ENCODE data around the gene TRAF3.

TRAF3 gene

DNA sequence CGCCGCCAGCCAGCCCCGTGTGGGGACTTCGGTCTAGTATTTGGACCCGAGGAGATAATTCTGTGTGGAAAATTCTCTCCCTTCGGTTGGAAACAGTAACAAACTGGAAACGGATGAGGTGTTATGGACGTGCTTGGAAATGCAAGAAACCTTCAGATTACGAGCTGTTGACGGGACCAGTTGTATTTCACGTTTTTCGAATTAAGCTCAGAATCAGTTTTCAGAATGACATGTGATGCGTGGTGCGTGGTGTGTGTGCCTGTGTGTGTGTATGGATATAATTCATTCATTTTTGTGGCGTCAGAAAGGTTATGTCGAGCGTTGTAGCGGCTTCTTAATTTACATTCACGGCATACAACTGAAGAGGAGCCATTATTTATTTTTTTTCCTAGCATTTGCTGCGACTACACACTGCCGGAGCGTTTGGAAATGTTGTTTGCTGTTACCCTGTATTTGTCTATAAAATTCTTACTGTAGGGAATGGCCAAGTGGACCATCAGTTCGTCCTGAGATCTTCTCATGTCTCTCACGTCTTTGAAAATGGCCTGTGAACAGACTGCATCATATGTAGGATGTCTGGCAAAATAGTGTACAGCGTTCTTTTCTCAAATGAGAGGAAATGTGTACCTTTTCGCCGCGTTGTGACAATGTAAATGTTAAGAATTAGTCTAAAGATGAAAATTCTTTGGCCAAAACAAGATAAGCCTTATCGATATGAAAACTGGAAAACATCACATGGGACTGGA is 1.3 kb downstream of the TRAF3 start:
- DNase-seq (ENCODE audit: low read depth in 2 of 2) = no peak

- DNase-seq (ENCODE audit: low read depth in 2 of 2) = no peak
Observed at GRCh38 chr14:102779084-102779462, 1.8 kb downstream of the TRAF3 start.

DNA sequence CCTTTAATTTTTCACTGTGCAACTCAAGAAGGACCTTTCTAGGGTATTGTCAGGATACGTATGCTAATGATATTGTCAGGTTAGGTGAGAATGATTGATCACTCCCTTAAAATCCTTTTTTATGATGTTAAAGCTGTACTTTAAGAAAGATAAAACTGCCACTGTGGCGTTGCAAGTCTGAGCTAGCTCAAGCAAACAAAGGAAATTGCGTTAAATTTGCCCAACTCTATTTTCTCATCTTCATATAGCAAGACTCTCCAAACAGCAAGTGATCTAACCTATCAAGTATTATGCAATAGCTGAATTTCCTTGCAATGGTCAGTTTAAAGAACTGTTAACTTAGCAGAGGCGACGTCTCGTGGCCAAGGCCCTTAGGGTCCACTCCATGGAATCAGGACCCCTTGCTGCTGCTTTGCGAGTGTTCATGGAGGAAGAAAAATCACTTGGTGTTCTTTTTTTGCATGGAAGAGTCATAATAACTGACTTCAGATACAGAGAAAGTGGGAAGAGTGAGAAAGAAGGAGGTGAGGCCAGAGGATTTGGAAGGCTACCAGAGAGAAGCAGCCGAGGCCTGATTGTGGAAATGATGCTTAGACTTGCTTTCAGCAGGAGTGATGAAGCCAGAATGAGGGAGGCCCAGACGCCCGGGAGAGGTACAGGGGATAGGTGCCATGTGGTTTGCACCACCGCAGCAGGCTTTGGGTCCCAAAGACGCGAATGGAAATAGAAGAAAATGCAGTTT is 2.5 kb downstream of the TRAF3 start:
- DNase-seq (ENCODE audit: low read depth in 2 of 2) = no peak

DNA sequence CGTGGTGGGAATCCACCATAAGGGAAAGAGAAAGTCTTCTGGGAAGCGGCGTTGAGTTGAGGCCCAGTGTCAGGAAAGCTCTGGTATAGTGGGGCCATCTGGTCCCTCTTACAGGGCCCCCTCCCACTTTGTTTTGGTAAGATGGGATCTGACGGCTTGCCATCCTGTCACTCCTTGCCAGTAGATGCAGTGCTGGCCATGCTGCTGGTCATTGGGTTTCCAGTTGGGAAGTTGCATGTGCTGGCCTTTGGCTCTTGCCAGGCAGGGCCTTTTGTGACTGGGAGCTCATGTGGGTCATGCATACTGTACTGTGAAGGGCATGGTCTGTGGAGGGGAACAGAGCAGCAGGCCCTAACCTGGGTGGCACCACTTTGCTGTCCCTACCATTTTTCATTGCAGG is 3.8 kb downstream of the TRAF3 start:
- no peak for DNase-seq (ENCODE audit: low read depth in 2 of 2)

DNA sequence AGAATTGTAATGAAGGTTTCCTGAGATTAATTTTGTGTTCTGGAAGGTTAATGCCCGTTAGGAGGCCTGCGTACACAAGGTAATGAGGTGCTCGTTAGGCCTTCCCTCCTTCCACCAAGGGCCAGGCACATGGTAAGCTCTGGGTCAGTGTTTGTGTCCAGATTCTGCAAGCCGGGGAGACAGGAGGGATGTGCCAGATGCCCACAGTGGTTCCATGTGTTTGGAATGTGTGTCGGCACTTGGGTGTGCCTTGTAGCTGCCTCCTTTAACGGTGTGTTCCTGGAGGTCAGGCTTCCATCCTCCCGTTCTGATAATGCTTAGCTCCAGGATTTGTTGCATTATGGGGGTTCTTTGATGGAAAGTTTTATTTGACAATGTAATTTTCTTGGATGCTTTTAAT is 5.7 kb downstream of the TRAF3 start:
- DNase-seq (ENCODE audit: low read depth in 2 of 2) = no peak

DNA sequence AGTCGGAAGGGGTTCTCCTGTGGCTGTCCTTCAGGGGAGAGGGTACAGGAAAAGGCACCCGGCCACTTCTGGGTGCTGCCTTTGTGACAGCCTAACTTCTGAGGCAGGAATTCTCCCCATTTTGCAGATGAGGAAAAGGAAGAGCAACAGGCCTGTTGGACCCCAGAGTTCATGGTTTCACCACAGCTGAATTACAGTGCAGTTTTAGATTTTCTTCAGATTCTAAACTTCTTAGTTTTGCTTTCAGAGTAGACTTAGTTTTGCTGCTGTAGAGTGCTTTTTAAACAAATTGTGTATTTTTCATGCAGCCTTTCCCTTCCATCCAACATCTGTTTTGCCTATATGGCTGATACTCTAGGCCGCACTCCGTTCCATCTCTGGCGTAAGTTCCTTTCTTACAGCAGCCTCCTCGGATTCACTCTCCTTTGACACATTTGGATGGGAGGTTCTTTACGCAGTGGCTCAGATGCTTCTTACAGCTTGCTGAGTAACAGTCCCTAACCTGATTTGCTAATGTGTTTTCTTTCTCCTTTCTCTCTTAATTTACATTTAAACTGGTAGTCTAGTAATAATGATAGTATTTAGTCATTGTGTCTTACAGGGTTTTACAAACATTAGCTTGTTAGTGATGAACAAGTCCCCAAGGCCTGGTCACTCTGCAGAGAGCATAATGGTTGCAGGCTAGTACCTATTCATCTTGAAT is 7.8 kb downstream of the TRAF3 start:
- no peak for DNase-seq (ENCODE audit: low read depth in 2 of 2)

DNA sequence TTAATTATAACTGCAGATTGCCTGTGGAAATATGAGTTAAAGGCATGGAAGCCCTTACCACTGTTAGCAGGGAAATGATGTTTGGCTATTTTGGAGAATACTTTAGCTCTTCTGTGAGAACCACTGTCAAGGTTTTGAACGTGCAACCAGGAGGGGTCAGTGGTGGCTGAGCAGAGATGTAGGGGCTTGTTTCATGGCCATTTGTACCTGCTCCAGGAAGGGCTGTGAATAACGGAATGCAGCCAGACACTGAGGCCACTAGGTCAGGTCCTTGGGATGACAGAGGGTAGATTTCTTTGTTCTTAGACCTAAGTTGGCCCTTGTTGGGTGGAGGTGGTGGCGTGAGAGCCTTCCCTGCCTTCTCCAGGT is 8.3 kb downstream of the TRAF3 start:
- no peak for DNase-seq (ENCODE audit: low read depth in 2 of 2)

- no peak for DNase-seq (ENCODE audit: low read depth in 2 of 2)
Observed at GRCh38 chr14:102786768-102787167, 9.5 kb downstream of the TRAF3 start.

DNA sequence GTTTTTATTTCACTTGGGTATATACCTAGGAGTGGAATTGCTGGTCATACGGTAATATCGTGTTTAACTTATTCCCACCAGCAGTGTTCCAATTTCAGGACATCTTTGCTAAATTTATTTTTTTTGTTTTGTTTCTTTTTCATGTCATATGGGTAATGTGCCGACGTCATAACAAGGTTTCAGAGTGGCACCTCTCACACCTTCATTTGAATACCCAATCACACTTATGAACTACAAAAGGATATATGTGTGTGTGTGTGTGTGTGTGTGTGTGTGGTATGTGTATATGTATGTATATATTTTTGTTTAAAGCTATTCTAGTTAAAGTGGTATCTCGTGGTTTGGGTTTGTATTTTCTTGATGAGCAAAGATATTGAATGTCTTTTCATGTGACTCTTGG is 12.1 kb downstream of the TRAF3 start:
- no peak for DNase-seq (ENCODE audit: low read depth in 2 of 2)

- DNase-seq (ENCODE audit: low read depth in 2 of 2) = no peak
Observed at GRCh38 chr14:102793531-102794328, 16.5 kb downstream of the TRAF3 start.

DNA sequence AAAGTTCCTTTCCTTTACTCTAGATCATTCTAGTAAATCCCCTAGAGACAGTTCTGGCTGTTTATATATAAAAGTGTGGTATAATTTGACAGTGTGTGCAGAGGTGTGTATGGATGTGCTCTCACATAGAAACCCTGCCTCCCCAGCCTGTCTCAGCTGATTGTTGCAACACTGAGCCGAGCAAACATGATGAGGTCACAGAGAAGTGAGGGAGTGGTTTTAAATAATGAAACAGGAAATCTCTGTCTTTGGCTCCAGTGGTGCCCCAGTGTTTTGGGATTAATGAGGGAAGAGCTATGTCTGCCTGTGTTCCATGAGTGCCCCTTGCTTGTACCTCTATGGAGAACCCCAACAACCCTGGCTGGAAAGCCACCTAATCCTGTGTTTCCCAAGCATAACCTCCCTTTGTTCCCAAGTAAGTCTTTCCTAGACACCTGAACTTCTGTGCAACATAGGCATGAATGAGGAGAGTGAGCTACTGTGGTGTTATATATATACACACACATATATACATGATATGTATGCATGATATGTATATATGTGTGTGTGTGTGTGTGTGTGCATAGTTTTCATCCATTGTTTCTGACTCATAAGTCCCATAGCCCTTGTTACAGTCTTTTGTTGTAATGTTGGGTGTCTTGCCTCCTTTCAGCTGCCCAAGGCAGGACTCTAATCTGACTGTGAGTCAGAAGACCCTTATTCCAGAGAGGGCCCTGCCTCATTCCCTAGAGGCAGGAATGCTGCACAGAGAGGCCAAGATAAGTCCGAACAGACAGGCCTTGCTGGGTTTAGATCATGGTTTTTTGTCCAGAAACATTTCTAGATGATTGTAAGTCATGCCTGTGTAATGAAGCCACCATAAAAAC is 18.0 kb downstream of the TRAF3 start:
- no peak for DNase-seq (ENCODE audit: low read depth in 2 of 2)

DNA sequence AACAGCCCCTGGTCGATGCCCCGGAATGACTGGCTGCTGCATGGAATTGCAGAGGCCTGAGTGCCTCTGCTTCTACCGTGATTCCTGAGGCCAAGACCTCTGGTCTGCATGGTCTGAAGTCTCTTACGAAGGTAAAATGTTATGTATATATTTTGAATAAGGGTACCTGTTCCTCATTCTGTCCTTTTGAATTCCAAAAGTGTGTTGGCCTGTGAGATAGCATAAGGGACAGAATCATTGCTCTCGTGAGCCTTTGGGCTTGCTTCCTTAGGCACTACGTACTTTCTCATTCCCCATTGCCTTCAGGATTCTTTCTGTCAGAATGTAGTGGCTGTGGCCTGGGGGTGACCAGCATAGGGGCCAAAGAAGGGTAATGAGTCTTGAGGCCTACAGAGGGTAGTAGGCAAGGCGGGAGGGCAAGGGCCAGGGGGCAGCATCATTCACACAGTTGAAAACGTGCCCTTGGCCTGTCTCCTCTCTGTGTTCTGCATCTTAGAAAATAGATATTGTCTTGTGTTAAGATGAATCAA is 19.5 kb downstream of the TRAF3 start:
- DNase-seq (ENCODE audit: low read depth in 2 of 2) = no peak

- DNase-seq (ENCODE audit: low read depth in 2 of 2) = no peak
Observed at GRCh38 chr14:102798926-102799325, 21.7 kb downstream of the TRAF3 start.

- no peak for DNase-seq (ENCODE audit: low read depth in 2 of 2)
Observed at GRCh38 chr14:102799684-102800562, 22.7 kb downstream of the TRAF3 start.

DNA sequence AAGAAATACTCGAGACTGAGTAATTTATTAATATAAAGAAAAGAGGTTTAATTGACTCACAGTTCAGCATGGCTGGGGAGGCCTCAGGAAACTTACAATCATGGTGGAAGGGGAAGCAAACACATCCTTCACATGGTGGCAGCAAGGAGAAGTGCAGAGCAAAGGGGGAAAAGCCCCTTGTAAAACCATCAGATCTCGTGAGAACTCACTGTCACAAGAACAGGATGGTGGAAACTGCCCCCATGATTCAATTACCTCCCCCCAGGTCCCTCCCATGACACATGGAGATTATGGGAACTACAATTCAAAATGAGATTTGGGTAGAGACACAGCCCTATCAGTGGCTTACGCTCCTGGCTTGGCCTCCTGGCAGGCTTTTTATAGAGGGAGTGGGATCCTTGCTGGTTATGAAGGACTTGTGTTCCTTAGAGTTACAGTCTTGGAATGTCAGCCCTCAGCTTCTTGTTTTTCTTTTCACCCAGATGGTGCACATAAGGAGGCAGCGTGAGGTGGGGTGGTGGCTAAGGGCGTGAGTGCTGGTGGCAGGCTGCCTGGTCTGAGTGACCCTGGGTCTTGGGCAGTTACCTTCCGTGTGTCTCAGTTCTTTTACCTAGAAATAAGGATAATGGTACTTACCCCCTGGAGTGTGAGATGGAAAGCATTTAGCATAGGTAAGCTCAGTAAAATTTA is 25.7 kb downstream of the TRAF3 start:
- DNase-seq (ENCODE audit: low read depth in 2 of 2) = no peak

- DNase-seq (ENCODE audit: low read depth in 2 of 2) = no peak
Observed at GRCh38 chr14:102804858-102805257, 27.6 kb downstream of the TRAF3 start.

DNA sequence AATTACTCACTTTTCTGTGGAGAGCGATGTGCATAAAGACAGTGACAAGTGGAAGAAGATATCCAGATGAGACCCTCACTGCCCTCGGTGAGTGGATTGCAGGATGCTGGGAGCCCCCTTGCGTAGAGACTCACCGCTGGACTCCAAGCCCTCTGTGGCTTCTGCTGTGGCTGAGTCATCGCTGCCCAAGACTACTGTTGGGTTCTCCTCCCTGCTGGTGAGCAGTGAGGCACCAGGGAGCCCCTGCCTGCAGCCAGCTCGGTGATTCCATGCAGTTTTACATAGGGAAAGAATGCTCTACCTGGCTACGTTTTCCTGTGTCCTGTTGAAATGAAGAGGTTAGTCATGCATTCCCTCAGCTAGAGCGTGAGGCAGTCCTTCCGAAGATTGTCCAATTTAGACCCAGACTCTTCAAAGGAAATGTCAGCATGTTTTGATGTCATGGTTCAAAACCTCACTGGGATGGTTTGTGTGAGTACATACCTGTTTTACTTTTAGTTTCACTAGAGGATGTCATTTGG is 28.2 kb downstream of the TRAF3 start:
- peak; percentile 42 to 44 for DNase-seq (ENCODE audit: low read depth in 2 of 2)

DNA sequence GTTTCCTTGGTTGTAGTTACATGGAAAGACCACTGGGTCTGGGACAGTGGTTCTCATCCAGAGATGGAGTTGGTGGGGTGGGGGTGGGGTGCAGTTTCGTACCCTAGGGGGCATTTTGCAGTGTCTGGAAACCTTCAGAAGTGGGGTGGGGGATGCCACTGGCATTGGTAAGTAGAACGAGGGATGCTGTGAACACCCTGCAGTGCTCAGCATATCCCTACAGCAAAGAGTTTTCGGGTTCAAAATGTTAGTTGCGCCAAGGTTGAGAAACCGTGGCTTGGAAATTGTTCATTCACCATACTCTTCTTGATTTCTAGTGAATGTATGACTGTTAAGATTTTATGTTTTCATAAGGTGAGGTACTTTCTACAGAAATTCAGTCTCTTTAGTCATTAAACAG is 28.7 kb downstream of the TRAF3 start:
- DNase-seq (ENCODE audit: low read depth in 2 of 2) = no peak

- no peak for DNase-seq (ENCODE audit: low read depth in 2 of 2)
Observed at GRCh38 chr14:102806447-102806846, 29.2 kb downstream of the TRAF3 start.

Measured in stimulated activated CD8-positive, alpha-beta memory T cell treated with anti-CD3 and anti-CD28 coated beads, Interleukin-2, amount 100 ng/mL, for 48 hours (primary cell).